Bronchial epithelial cell (primary cell): ENCODE results near the gene SLC24A3. TPM values are rescaled to one million over a fixed set of nuclear protein-coding genes. Genes with fewer than 3 reads are reported as not detected.

Source experiments
- DNase-seq: peaks from one replicate; pipeline ENCODE4 v3.0.0-alpha.2; 2010; ENCODE audit warnings: low read depth
- FAIRE-seq: peaks from 2 replicates; lab custom pipeline; 2011; peaks lifted over from hg19 to GRCh38; lab: Jason Lieb, UNC
- H3K27me3 ChIP-seq: 2 replicates; pipeline ENCODE4 v1.5.1; 2011; ENCODE audit warnings: low read length; ENCODE audit not compliant: control insufficient read depth, insufficient read depth
- H3K36me3 ChIP-seq: 2 replicates; pipeline ENCODE4 v1.5.1; 2011; ENCODE audit warnings: low read length; ENCODE audit not compliant: control insufficient read depth, insufficient read depth
- H3K4me3 ChIP-seq: 2 replicates; pipeline ENCODE4 v1.5.1; 2011; ENCODE audit warnings: mild to moderate bottlenecking, low read depth, low read length, control low read depth
- CTCF ChIP-seq: IDR thresholded peaks from 2 replicates; pipeline ENCODE4 v1.5.1; 2011; ENCODE audit warnings: mild to moderate bottlenecking, moderate library complexity, low read length, control low read depth, inconsistent platforms; ENCODE audit not compliant: insufficient read depth, severe bottlenecking
- total RNA-seq: library from RNA; depleted of rRNA; stranded (reverse); fragments of >200 nt; gene quantifications from 2 replicates; pipeline ENCODE4 v1.2.1, GENCODE V29; 2014

Gene SLC24A3
- total RNA-seq, 1 donor from 2014 or later = under 0.01 TPM

- no peak for TF ChIP-seq CTCF
- FAIRE-seq = no peak
Measured at GRCh38 chr20:19761326-19761725, 548.9 kb downstream of the SLC24A3 start.

GRCh38 chr20:19761841-19762240 lies 549.4 kb downstream of the SLC24A3 start:
- no peaks in the 10 kb centered on the region for H3K36me3 ChIP-seq
- DNase-seq (no peak), FAIRE-seq (no peak)
- no peak overlapping the region for H3K4me3 ChIP-seq
- H3K27me3 ChIP-seq = no peaks in the 10 kb centered on the region
- no peak for TF ChIP-seq CTCF

More at GRCh38 chr20:19761326-19761725, 548.9 kb downstream of the SLC24A3 start:
- no peaks in the 10 kb centered on the region for H3K27me3 ChIP-seq
- H3K4me3 ChIP-seq = no peak overlapping the region
- DNase-seq = no peak
- H3K36me3 ChIP-seq = no peaks in the 10 kb centered on the region

GRCh38 chr20:19764207-19764606 lies 551.8 kb downstream of the SLC24A3 start:
- Histone ChIP-seq H3K27me3 (no peaks in the 10 kb centered on the region), H3K4me3 (no peak overlapping the region), H3K36me3 (no peaks in the 10 kb centered on the region)
- no peak for DNase-seq
- no peak for FAIRE-seq
- no peak for TF ChIP-seq CTCF

GRCh38 chr20:19765266-19765665 lies 552.8 kb downstream of the SLC24A3 start:
- no peak for TF ChIP-seq CTCF
- DNase-seq (no peak), FAIRE-seq (no peak)
- H3K4me3 ChIP-seq = no peak overlapping the region
- no peaks in the 10 kb centered on the region for H3K36me3 ChIP-seq
- H3K27me3 ChIP-seq = no peaks in the 10 kb centered on the region

GRCh38 chr20:19765913-19766312 lies 553.5 kb downstream of the SLC24A3 start:
- no peak overlapping the region for H3K4me3 ChIP-seq
- no peaks in the 10 kb centered on the region for H3K36me3 ChIP-seq
- no peak for TF ChIP-seq CTCF
- FAIRE-seq (no peak), DNase-seq (no peak)
- H3K27me3 ChIP-seq = no peaks in the 10 kb centered on the region

GRCh38 chr20:19767070-19767469 lies 554.6 kb downstream of the SLC24A3 start:
- no peak for TF ChIP-seq CTCF
- FAIRE-seq (no peak), DNase-seq (peak; percentile 64)
- Histone ChIP-seq H3K4me3 (no peak overlapping the region), H3K36me3 (no peaks in the 10 kb centered on the region), H3K27me3 (no peaks in the 10 kb centered on the region)
